ENCODE measurements around the gene CLRN1. TPM values are rescaled to one million over a fixed set of nuclear protein-coding genes. Genes with fewer than 3 reads are reported as not detected.
A peak's percentile ranks its signal among the peaks of the same experiment; 100 is the strongest.

CLRN1 gene
- total RNA-seq, 1 donor from 2014 or later: not detected

DNA sequence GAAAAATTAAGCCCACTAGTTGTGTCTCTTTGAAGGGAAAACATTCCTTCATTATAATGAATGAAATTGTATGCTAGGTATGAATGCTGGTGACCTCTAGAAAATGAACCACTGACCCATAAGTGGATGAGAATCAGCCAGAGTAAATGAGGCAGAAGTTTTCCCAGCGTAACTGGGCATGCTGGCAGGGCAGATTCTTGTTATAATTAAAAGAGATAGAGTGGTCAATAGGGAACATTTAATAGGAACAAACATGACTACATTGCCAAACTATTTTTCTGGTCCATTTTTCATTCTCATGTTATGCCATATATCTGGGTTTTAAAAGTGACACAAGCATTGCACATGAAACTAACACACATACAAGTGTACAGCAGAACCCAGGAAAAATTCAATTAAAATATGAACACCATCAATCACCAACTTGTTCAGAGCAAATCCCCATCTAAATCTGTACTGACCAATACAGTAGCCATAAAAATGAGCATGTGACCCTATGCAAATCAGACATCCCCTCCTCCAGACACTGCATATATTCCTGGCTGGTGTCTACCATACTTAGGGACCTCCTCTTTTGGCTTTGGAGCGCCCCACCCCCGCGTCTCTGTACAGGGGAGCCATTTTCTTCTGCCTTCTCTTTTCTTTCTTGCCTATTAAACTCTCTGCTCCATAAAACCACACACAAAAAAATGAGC is 4.0 kb downstream of the CLRN1 start:
- Histone ChIP-seq H4K20me1 (ENCODE audit: insufficient read depth, low read length) (no peaks in the 10 kb centered on the region), H3K27ac (ENCODE audit: low read depth, low read length) (no peak overlapping the region), H3K27me3 (ENCODE audit: insufficient read depth, low read length) (no peaks in the 10 kb centered on the region), H3K4me1 (ENCODE audit: insufficient read depth, low read length) (peaks cover 11% of the 10 kb centered on the region), H3K9ac (ENCODE audit: low read length) (no peak overlapping the region), H3K4me3 (ENCODE audit: insufficient read depth, low read depth, low read length) (no peak overlapping the region), H3K9me3 (ENCODE audit: insufficient read depth, low read depth, low read length) (no peaks in the 10 kb centered on the region), H2AFZ (ENCODE audit: low read depth, low read length) (no peak overlapping the region), H3K79me2 (ENCODE audit: insufficient read depth, low read length) (no peaks in the 10 kb centered on the region), H3K4me2 (ENCODE audit: low read length) (no peak overlapping the region), H3K36me3 (ENCODE audit: insufficient read depth, low read length) (no peaks in the 10 kb centered on the region)
- H3K9me3 Mint-ChIP-seq (ENCODE audit: unreplicated experiment): no peaks in the 10 kb centered on the region
- no peak overlapping the region for H3K4me3 Mint-ChIP-seq (ENCODE audit: unreplicated experiment)
- H3K36me3 Mint-ChIP-seq (ENCODE audit: low read depth, unreplicated experiment): no peaks in the 10 kb centered on the region
- FAIRE-seq (no peak), DNase-seq (ENCODE audit: low read depth) (peak; percentile 50)
- TF ChIP-seq EZH2 (IDR thresholded peaks at IDR 0.05; ENCODE audit: insufficient read depth, low read length): no peak
- TF ChIP-seq, protein P1, sequence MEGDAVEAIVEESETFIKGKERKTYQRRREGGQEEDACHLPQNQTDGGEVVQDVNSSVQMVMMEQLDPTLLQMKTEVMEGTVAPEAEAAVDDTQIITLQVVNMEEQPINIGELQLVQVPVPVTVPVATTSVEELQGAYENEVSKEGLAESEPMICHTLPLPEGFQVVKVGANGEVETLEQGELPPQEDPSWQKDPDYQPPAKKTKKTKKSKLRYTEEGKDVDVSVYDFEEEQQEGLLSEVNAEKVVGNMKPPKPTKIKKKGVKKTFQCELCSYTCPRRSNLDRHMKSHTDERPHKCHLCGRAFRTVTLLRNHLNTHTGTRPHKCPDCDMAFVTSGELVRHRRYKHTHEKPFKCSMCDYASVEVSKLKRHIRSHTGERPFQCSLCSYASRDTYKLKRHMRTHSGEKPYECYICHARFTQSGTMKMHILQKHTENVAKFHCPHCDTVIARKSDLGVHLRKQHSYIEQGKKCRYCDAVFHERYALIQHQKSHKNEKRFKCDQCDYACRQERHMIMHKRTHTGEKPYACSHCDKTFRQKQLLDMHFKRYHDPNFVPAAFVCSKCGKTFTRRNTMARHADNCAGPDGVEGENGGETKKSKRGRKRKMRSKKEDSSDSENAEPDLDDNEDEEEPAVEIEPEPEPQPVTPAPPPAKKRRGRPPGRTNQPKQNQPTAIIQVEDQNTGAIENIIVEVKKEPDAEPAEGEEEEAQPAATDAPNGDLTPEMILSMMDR (IDR thresholded peaks at IDR 0.05; ENCODE audit: insufficient read depth, low read depth, low read length): no peak
- no peak overlapping the region for H3K27ac Mint-ChIP-seq (ENCODE audit: unreplicated experiment)
- H3K27me3 Mint-ChIP-seq (ENCODE audit: low read depth, unreplicated experiment): peaks cover 3% of the 10 kb centered on the region
- peaks cover 17% of the 10 kb centered on the region for H3K4me1 Mint-ChIP-seq (ENCODE audit: low read depth, unreplicated experiment)

DNA sequence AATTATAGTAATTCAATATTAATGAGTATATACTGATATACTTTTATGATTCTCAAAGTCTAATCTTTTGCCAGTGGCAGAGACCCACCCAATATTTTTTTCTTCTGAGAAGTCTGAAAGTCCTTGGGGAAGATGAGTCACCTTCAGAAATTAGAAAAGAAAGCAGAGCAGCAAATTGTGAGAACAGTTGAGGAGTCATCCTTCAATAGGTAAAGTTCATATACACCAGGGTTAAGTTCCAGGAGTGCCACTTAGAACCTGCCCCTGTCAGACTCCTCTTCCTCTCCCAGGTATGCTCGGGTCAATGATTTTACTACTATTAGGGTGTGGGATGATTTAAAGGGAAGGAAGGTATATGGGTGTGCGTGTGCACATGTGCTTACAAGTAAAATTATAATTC is 7.1 kb downstream of the CLRN1 start:
- no peaks in the 10 kb centered on the region for H3K9me3 ChIP-seq (ENCODE audit: insufficient read depth, low read depth, low read length)
- no peak overlapping the region for H3K27ac ChIP-seq (ENCODE audit: low read depth, low read length)
- no peak overlapping the region for H3K27ac Mint-ChIP-seq (ENCODE audit: unreplicated experiment)
- H3K79me2 ChIP-seq (ENCODE audit: insufficient read depth, low read length): no peaks in the 10 kb centered on the region
- no peak overlapping the region for H3K4me2 ChIP-seq (ENCODE audit: low read length)
- no peaks in the 10 kb centered on the region for H3K36me3 Mint-ChIP-seq (ENCODE audit: low read depth, unreplicated experiment)
- H3K36me3 ChIP-seq (ENCODE audit: insufficient read depth, low read length): no peaks in the 10 kb centered on the region
- H3K4me1 Mint-ChIP-seq (ENCODE audit: low read depth, unreplicated experiment): peaks cover 9% of the 10 kb centered on the region
- no peak overlapping the region for H3K4me3 Mint-ChIP-seq (ENCODE audit: unreplicated experiment)
- no peak overlapping the region for H2AFZ ChIP-seq (ENCODE audit: low read depth, low read length)
- H3K27me3 Mint-ChIP-seq (ENCODE audit: low read depth, unreplicated experiment): peaks cover 3% of the 10 kb centered on the region
- DNase-seq (ENCODE audit: low read depth): no peak
- H3K4me3 ChIP-seq (ENCODE audit: insufficient read depth, low read depth, low read length): no peak overlapping the region
- H3K4me1 ChIP-seq (ENCODE audit: insufficient read depth, low read length): peaks cover 2% of the 10 kb centered on the region
- H3K9me3 Mint-ChIP-seq (ENCODE audit: unreplicated experiment): no peaks in the 10 kb centered on the region
- H4K20me1 ChIP-seq (ENCODE audit: insufficient read depth, low read length): no peaks in the 10 kb centered on the region
- no peak for TF ChIP-seq EZH2 (IDR thresholded peaks at IDR 0.05; ENCODE audit: insufficient read depth, low read length)
- TF ChIP-seq, protein P1 (IDR thresholded peaks at IDR 0.05; ENCODE audit: insufficient read depth, low read depth, low read length): no peak
- FAIRE-seq: no peak
- no peaks in the 10 kb centered on the region for H3K27me3 ChIP-seq (ENCODE audit: insufficient read depth, low read length)
- no peak overlapping the region for H3K9ac ChIP-seq (ENCODE audit: low read length)

DNA sequence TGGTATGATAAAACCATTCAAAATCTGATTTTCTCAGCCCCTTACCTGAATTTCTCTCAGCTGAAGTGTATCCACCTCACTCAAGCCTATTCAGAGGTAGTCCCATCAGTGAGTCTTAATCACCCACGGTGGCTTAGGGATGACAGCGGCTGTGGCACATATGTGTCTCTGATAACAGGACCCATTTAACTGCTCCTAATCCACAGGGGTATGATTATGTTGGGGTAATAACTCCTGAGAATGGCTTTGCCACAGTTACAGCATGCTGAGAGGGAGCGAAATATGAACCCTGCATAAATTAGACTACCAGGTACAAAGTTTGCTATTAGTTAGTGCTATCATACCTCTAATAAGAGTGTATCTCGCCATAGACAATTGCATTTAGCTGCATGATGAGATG is 10.6 kb downstream of the CLRN1 start:
- no peaks in the 10 kb centered on the region for H3K36me3 Mint-ChIP-seq (ENCODE audit: low read depth, unreplicated experiment)
- H3K79me2 ChIP-seq (ENCODE audit: insufficient read depth, low read length): no peaks in the 10 kb centered on the region
- H3K4me1 Mint-ChIP-seq (ENCODE audit: low read depth, unreplicated experiment): peaks cover 4% of the 10 kb centered on the region
- no peaks in the 10 kb centered on the region for H3K4me1 ChIP-seq (ENCODE audit: insufficient read depth, low read length)
- no peak overlapping the region for H3K4me3 ChIP-seq (ENCODE audit: insufficient read depth, low read depth, low read length)
- H3K27ac Mint-ChIP-seq (ENCODE audit: unreplicated experiment): no peak overlapping the region
- peaks cover 15% of the 10 kb centered on the region for H3K27me3 Mint-ChIP-seq (ENCODE audit: low read depth, unreplicated experiment)
- H3K9me3 Mint-ChIP-seq (ENCODE audit: unreplicated experiment): no peaks in the 10 kb centered on the region
- TF ChIP-seq, protein P1 (IDR thresholded peaks at IDR 0.05; ENCODE audit: insufficient read depth, low read depth, low read length): no peak
- TF ChIP-seq EZH2 (IDR thresholded peaks at IDR 0.05; ENCODE audit: insufficient read depth, low read length): no peak
- no peak overlapping the region for H3K4me2 ChIP-seq (ENCODE audit: low read length)
- no peak overlapping the region for H2AFZ ChIP-seq (ENCODE audit: low read depth, low read length)
- no peaks in the 10 kb centered on the region for H3K36me3 ChIP-seq (ENCODE audit: insufficient read depth, low read length)
- H3K9me3 ChIP-seq (ENCODE audit: insufficient read depth, low read depth, low read length): no peaks in the 10 kb centered on the region
- no peak for DNase-seq (ENCODE audit: low read depth)
- H3K27me3 ChIP-seq (ENCODE audit: insufficient read depth, low read length): peaks cover 2% of the 10 kb centered on the region
- H3K9ac ChIP-seq (ENCODE audit: low read length): no peak overlapping the region
- FAIRE-seq: no peak
- no peaks in the 10 kb centered on the region for H4K20me1 ChIP-seq (ENCODE audit: insufficient read depth, low read length)
- H3K4me3 Mint-ChIP-seq (ENCODE audit: unreplicated experiment): no peak overlapping the region
- H3K27ac ChIP-seq (ENCODE audit: low read depth, low read length): no peak overlapping the region
